ENCODE results near the gene PTPRA.
"Not testable (repeated sequence)": the region's sequence is repeated elsewhere in the genome, so short reads cannot be mapped to it uniquely, and the experiment has no call there.

Gene PTPRA, protein sequence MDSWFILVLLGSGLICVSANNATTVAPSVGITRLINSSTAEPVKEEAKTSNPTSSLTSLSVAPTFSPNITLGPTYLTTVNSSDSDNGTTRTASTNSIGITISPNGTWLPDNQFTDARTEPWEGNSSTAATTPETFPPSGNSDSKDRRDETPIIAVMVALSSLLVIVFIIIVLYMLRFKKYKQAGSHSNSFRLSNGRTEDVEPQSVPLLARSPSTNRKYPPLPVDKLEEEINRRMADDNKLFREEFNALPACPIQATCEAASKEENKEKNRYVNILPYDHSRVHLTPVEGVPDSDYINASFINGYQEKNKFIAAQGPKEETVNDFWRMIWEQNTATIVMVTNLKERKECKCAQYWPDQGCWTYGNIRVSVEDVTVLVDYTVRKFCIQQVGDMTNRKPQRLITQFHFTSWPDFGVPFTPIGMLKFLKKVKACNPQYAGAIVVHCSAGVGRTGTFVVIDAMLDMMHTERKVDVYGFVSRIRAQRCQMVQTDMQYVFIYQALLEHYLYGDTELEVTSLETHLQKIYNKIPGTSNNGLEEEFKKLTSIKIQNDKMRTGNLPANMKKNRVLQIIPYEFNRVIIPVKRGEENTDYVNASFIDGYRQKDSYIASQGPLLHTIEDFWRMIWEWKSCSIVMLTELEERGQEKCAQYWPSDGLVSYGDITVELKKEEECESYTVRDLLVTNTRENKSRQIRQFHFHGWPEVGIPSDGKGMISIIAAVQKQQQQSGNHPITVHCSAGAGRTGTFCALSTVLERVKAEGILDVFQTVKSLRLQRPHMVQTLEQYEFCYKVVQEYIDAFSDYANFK

GRCh38 chr20:2873010-2873746, at the start of gene PTPRA:
TSS of gene PTPRA (plus strand) at chr20:2873481. CDS start at chr20:2964278, 90,797 bp downstream.
- Histone ChIP-seq H3K27me3 (ENCODE audit: low read depth) (no peaks in the 10 kb centered on the region), H3K4me1 (peaks cover 19% of the 10 kb centered on the region), H3K36me3 (replicated peaks) (0 out of 2 replicates have a peak, but pooled peaks cover 5% of the 10 kb centered on the region), H3K9me3 (no peaks in the 10 kb centered on the region), H3K4me3 (peak within 1 kb of the TSS; percentile 73)
- DNase-seq (ENCODE audit: low spot score in 2 of 2), result peak; percentile 91 to 94
- in situ Hi-C loops (cut with MboI; ENCODE audit: low sequenced_read_pairs), result no loop called here

DNA sequence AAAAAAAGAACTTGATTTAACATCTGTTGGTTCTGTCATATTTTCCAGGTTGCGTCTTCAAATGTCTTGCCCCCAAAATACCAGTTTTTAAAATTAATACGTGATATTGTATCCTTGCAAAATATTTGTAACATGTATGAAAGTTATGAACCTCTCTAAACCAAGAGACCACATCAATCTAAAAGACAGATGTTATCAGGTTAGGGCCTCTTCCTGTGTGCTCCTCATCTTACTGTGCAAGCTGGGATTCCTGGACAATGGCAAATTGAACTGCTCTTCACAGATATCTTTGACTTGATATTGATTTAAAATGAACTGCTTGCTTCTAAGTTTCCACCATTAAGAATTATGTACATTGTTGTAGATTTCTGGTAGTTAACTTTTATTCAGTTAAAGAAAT, 47.5 kb upstream of the PTPRA start:
- in situ Hi-C loops (cut with MboI; ENCODE audit: low sequenced_read_pairs), result no loop called here
- Histone ChIP-seq H3K9me3 (no peaks in the 10 kb centered on the region), H3K4me3 (no peak overlapping the region), H3K36me3 (replicated peaks) (no peaks in the 10 kb centered on the region), H3K27me3 (ENCODE audit: low read depth) (0 out of 2 replicates have a peak, but pooled peaks cover 6% of the 10 kb centered on the region), H3K4me1 (peaks cover 3% of the 10 kb centered on the region; the same call in 1 of the 2 replicates)
- no peak for DNase-seq (ENCODE audit: low spot score in 2 of 2)

GRCh38 chr20:2826655-2827054, 46.6 kb upstream of the PTPRA start:
- Histone ChIP-seq H3K36me3 (replicated peaks) (no peaks in the 10 kb centered on the region), H3K9me3 (no peaks in the 10 kb centered on the region), H3K4me3 (no peak overlapping the region), H3K4me1 (peaks cover 3% of the 10 kb centered on the region; the same call in 1 of the 2 replicates), H3K27me3 (ENCODE audit: low read depth) (0 out of 2 replicates have a peak, but pooled peaks cover 6% of the 10 kb centered on the region)
- in situ Hi-C loops (cut with MboI; ENCODE audit: low sequenced_read_pairs), result no loop called here
- no peak for DNase-seq (ENCODE audit: low spot score in 2 of 2)

- in situ Hi-C loops (cut with MboI; ENCODE audit: low sequenced_read_pairs), result no loop called here
- no peak for DNase-seq (ENCODE audit: low spot score in 2 of 2)
- Histone ChIP-seq H3K9me3 (no peaks in the 10 kb centered on the region), H3K4me3 (no peak overlapping the region), H3K4me1 (peaks cover 6% of the 10 kb centered on the region; the same call in 1 of the 2 replicates), H3K36me3 (replicated peaks) (no peaks in the 10 kb centered on the region), H3K27me3 (ENCODE audit: low read depth) (0 out of 2 replicates have a peak, but pooled peaks cover 6% of the 10 kb centered on the region)
Observed at GRCh38 chr20:2829376-2829775, 43.9 kb upstream of the PTPRA start.

DNA sequence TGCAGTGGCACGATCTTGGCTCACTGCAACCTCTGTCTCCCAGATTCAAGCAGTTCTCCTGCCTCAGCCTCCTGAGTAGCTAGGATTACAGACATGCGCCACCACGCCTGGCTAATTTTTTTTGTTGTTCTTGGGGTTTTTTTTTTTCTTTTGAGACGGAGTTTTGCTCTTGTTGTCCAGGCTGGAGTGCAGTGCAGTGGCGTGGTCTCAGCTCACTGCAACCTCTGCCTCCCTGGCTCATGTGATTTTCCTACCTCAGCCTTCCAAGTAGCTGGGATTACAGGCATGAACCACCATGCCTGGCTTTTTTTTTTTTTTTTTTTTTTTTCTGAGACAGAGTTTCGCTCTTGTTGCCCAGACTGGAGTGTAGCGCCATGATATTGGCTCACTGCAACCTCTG, 42.1 kb upstream of the PTPRA start:
- H3K27me3 ChIP-seq (ENCODE audit: low read depth); in situ Hi-C loops (cut with MboI; ENCODE audit: low sequenced_read_pairs); H3K9me3 ChIP-seq; H3K36me3 ChIP-seq (replicated peaks); H3K4me1 ChIP-seq; H3K4me3 ChIP-seq; DNase-seq (ENCODE audit: low spot score in 2 of 2): not testable (repeated sequence)

- peaks cover 6% of the 10 kb centered on the region; the same call in 1 of the 2 replicates for H3K4me1 ChIP-seq
- no peak overlapping the region for H3K4me3 ChIP-seq
- DNase-seq (ENCODE audit: low spot score in 2 of 2), result no peak
- in situ Hi-C loops (cut with MboI; ENCODE audit: low sequenced_read_pairs), result no loop called here
- H3K27me3 ChIP-seq (ENCODE audit: low read depth), result 0 out of 2 replicates have a peak, but pooled peaks cover 2% of the 10 kb centered on the region
- no peaks in the 10 kb centered on the region; the same call in 1 of the 2 replicates for H3K36me3 ChIP-seq (replicated peaks)
- H3K9me3 ChIP-seq, result no peaks in the 10 kb centered on the region
Observed at GRCh38 chr20:2833761-2834160, 39.5 kb upstream of the PTPRA start.

DNA sequence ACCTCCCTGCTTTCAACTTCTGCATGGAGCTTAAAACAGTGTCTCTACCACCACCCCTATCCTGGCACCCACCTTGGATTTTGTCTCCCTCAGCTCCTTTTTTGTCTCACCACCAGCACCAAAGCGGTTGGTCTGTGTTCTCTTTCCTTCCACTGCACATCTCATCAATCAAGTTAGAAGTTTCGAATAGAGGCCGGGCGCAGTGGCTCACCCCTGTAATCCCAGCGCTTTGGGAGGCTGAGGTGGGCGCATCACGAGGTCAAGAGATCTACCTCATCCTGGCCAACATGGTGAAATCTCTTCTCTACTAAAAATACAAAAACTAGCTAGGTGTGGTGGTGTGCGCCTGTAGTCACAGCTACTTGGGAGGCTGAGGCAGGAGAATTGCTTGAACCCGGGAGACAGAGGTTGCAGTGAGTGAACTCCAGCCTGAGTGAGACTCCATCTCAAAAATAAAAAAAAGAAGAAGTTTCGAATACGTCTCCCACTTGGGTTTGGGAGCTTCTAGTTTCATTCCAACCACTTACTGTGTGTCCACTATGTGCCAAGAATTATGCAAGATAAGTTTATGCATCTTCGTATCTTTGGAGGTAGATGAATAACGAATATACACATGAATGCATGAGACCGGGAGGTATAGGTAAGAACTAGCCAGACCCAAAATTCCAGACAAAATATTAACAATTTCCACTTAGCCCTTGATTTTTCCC, 38.7 kb upstream of the PTPRA start:
- Histone ChIP-seq H3K9me3 (no peaks in the 10 kb centered on the region), H3K27me3 (ENCODE audit: low read depth) (no peaks in the 10 kb centered on the region), H3K4me1 (peaks cover 3% of the 10 kb centered on the region), H3K36me3 (replicated peaks) (peaks cover 4% of the 10 kb centered on the region; the same call in 1 of the 2 replicates), H3K4me3 (no peak overlapping the region)
- no peak for DNase-seq (ENCODE audit: low spot score in 2 of 2)
- in situ Hi-C loops (cut with MboI; ENCODE audit: low sequenced_read_pairs), result no loop called here

- H3K27me3 ChIP-seq (ENCODE audit: low read depth), result no peaks in the 10 kb centered on the region
- peaks cover 6% of the 10 kb centered on the region for H3K4me1 ChIP-seq
- no peaks in the 10 kb centered on the region for H3K9me3 ChIP-seq
- DNase-seq (ENCODE audit: low spot score in 2 of 2), result no peak
- no peak overlapping the region for H3K4me3 ChIP-seq
- H3K36me3 ChIP-seq (replicated peaks), result peaks cover 5% of the 10 kb centered on the region; the same call in 1 of the 2 replicates
- in situ Hi-C loops (cut with MboI; ENCODE audit: low sequenced_read_pairs), result no loop called here
Observed at GRCh38 chr20:2835331-2835796, 37.9 kb upstream of the PTPRA start.

DNA sequence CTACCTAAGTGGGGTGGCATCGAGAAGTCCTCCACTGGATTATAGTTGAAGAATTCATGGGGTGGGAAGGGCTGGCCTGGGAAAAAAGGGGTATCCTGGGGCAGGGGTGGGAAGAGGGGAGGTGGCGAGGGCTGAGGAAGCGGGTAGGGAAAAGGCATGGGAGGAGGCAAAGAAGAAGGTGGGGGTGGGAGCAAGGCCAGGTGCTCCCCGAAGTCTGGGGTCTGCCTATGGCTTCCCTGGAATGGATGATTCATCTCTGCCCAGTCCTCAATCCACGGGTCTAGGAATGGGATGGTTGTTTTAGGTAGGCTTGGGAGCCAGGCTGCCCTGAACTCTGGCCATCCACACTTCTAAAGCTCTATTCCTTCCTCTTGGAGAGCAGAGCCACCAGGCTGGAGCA, 37.2 kb upstream of the PTPRA start:
- no peaks in the 10 kb centered on the region for H3K27me3 ChIP-seq (ENCODE audit: low read depth)
- H3K36me3 ChIP-seq (replicated peaks), result peaks cover 5% of the 10 kb centered on the region; the same call in 1 of the 2 replicates
- H3K4me3 ChIP-seq, result no peak overlapping the region
- no peaks in the 10 kb centered on the region for H3K9me3 ChIP-seq
- in situ Hi-C loops (cut with MboI; ENCODE audit: low sequenced_read_pairs), result no loop called here
- peaks cover 6% of the 10 kb centered on the region for H3K4me1 ChIP-seq
- no peak for DNase-seq (ENCODE audit: low spot score in 2 of 2)

DNA sequence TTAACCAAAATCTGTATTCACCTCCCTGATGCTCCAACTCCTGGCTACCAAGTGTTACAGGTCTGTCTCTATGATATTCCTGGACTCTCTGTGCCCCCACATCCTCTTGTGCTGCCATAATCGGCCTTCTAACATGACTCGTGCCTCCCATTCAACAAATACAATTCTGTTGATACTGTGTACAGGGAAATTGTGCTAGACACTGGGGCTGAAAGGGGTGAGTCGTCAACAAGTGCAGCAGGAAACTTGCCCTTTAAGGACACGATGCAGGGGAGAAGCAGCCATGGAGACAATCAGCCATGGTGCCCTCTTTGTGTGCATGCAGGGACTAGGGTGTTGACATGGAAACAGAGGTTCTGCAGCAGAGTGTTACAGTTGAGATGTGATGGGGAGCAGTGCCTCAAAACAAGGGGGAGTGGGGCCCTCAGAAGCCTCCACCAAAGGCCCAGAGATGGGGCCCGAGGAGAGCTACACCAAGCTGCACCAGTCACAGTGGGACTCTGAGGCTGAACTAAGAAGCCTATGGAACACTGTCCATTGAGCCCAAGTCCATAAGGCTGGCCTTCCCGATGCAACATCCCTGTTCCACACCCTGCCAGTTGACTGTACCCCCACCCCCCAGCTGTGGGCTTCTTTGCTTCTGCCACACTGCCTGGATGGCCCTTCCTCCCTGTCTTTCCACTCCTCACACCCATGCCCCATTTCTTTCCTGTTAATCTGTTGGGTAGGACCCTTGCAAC, 35.9 kb upstream of the PTPRA start:
- in situ Hi-C loops (cut with MboI; ENCODE audit: low sequenced_read_pairs), result no loop called here
- Histone ChIP-seq H3K4me1 (peaks cover 4% of the 10 kb centered on the region), H3K4me3 (no peak overlapping the region), H3K36me3 (replicated peaks) (peaks cover 5% of the 10 kb centered on the region; the same call in 1 of the 2 replicates), H3K9me3 (no peaks in the 10 kb centered on the region), H3K27me3 (ENCODE audit: low read depth) (no peaks in the 10 kb centered on the region)
- DNase-seq (ENCODE audit: low spot score in 2 of 2), result no peak

GRCh38 chr20:2838170-2838797, 35.0 kb upstream of the PTPRA start:
- Histone ChIP-seq H3K4me3 (no peak overlapping the region), H3K9me3 (no peaks in the 10 kb centered on the region), H3K27me3 (ENCODE audit: low read depth) (no peaks in the 10 kb centered on the region), H3K4me1 (peaks cover 3% of the 10 kb centered on the region; the same call in 1 of the 2 replicates), H3K36me3 (replicated peaks) (peaks cover 5% of the 10 kb centered on the region; the same call in 1 of the 2 replicates)
- in situ Hi-C loops (cut with MboI; ENCODE audit: low sequenced_read_pairs), result no loop called here
- no peak for DNase-seq (ENCODE audit: low spot score in 2 of 2)
